ENCODE data around the gene FCMR. TPM values are rescaled to one million over a fixed set of nuclear protein-coding genes. Genes with fewer than 3 reads are reported as not detected.

FCMR gene
- total RNA-seq, 4 donors from 2014 or later, result 1.1 to 54.1 (median 4.3) TPM

- TF ChIP-seq CTCF (IDR thresholded peaks at IDR 0.05; ENCODE audit: low read depth), result no peak
Measured at GRCh38 chr1:206909161-206909882, 12.4 kb downstream of the FCMR start.

GRCh38 chr1:206908038-206908437, 13.7 kb downstream of the FCMR start:
- TF ChIP-seq CTCF (IDR thresholded peaks at IDR 0.05; ENCODE audit: low read depth), result no peak

GRCh38 chr1:206907304-206907991, 14.3 kb downstream of the FCMR start:
- TF ChIP-seq CTCF (IDR thresholded peaks at IDR 0.05; ENCODE audit: low read depth), result no peak

- TF ChIP-seq CTCF (IDR thresholded peaks at IDR 0.05; ENCODE audit: low read depth), result no peak
Measured at GRCh38 chr1:206905295-206906164, 16.2 kb downstream of the FCMR start.

- no peak for TF ChIP-seq CTCF (IDR thresholded peaks at IDR 0.05; ENCODE audit: low read depth)
Measured at GRCh38 chr1:206904423-206905142, 17.2 kb downstream of the FCMR start.

GRCh38 chr1:206903687-206904086, 18.1 kb downstream of the FCMR start:
- no peak for TF ChIP-seq CTCF (IDR thresholded peaks at IDR 0.05; ENCODE audit: low read depth)

Data from subcutaneous adipose tissue (tissue), 4 donors.